Large intestine (tissue), 1 donor: ENCODE data around the gene TANGO2. TPM values are rescaled to one million over a fixed set of nuclear protein-coding genes. Genes with fewer than 3 reads are reported as not detected.

Experiments used
- polyA plus RNA-seq: library from polyadenylated mRNA; unstranded; fragments of 120-200 nt; gene quantifications from one replicate; pipeline ENCODE4 v1.2.1, GENCODE V29; 2013

TANGO2 gene
- polyA plus RNA-seq, 1 donor: 16.5 TPM

Other genes starting within 250 kb of the TANGO2 start
- 4.4 TPM for gene GNB1L, start 166.2 kb upstream of the TANGO2 start, polyA plus RNA-seq
- gene RTL10, start 166.2 kb upstream of the TANGO2 start, polyA plus RNA-seq: 19.5 TPM
- gene COMT, start 79.3 kb upstream of the TANGO2 start, polyA plus RNA-seq: 182 TPM
- 22.5 TPM for gene TXNRD2, start 79.3 kb upstream of the TANGO2 start, polyA plus RNA-seq
- gene ARVCF, start 4.3 kb upstream of the TANGO2 start, polyA plus RNA-seq: 21.8 TPM
- 36.5 TPM for gene DGCR8, start 59.1 kb downstream of the TANGO2 start, polyA plus RNA-seq
- gene RANBP1, start 95.0 kb downstream of the TANGO2 start, polyA plus RNA-seq: 136 TPM
- 51.3 TPM for gene TRMT2A, start 96.1 kb downstream of the TANGO2 start, polyA plus RNA-seq
- gene ZDHHC8, start 110.7 kb downstream of the TANGO2 start, polyA plus RNA-seq: 34.1 TPM
- 2.7 TPM for gene CCDC188, start 129.9 kb downstream of the TANGO2 start, polyA plus RNA-seq
- 7.5 TPM for gene RTN4R, start 247.2 kb downstream of the TANGO2 start, polyA plus RNA-seq